HG02798 (cell line): ENCODE results near the gene ITGA6.

Experiments
- ATAC-seq: cut with Tn5 transposase; IDR thresholded peaks from one replicate; pipeline ENCODE4 v1.9.1; 2021; ENCODE audit warnings: mild to moderate bottlenecking; ENCODE audit not compliant: unreplicated experiment, poor library complexity

The ITGA6 gene

GRCh38 chr2:172438741-172439508, 11.5 kb downstream of the ITGA6 start:
- ATAC-seq, result no peak

GRCh38 chr2:172439509-172439860, 12.1 kb downstream of the ITGA6 start:
- ATAC-seq, result no peak

- no peak for ATAC-seq
Measured at GRCh38 chr2:172439911-172440310, 12.5 kb downstream of the ITGA6 start.

- peak; percentile 36 for ATAC-seq
Measured at GRCh38 chr2:172440795-172441194, 13.4 kb downstream of the ITGA6 start.

- ATAC-seq, result no peak
Measured at GRCh38 chr2:172442072-172442895, 14.9 kb downstream of the ITGA6 start.

- ATAC-seq, result no peak
Measured at GRCh38 chr2:172445851-172446250, 18.5 kb downstream of the ITGA6 start.

GRCh38 chr2:172446474-172447063, 19.2 kb downstream of the ITGA6 start:
- no peak for ATAC-seq

GRCh38 chr2:172447811-172448493, 20.6 kb downstream of the ITGA6 start:
- no peak for ATAC-seq

GRCh38 chr2:172448544-172449267, 21.3 kb downstream of the ITGA6 start:
- no peak for ATAC-seq

- no peak for ATAC-seq
Measured at GRCh38 chr2:172449911-172450550, 22.6 kb downstream of the ITGA6 start.

GRCh38 chr2:172451923-172452322, 24.5 kb downstream of the ITGA6 start:
- no peak for ATAC-seq

GRCh38 chr2:172452845-172453244, 25.5 kb downstream of the ITGA6 start:
- ATAC-seq, result no peak

- no peak for ATAC-seq
Measured at GRCh38 chr2:172454404-172455120, 27.2 kb downstream of the ITGA6 start.

GRCh38 chr2:172455121-172455515, 27.7 kb downstream of the ITGA6 start:
- ATAC-seq, result no peak

- no peak for ATAC-seq
Measured at GRCh38 chr2:172456002-172456401, 28.6 kb downstream of the ITGA6 start.

GRCh38 chr2:172457536-172457935, 30.1 kb downstream of the ITGA6 start:
- no peak for ATAC-seq

GRCh38 chr2:172458561-172459124, 31.3 kb downstream of the ITGA6 start:
- ATAC-seq, result no peak

GRCh38 chr2:172460780-172461201, 33.4 kb downstream of the ITGA6 start:
- ATAC-seq, result no peak
